Right atrium auricular region (tissue), 2 donors: Measurements from ENCODE around the gene NAV3. TPM values are rescaled to one million over a fixed set of nuclear protein-coding genes. Genes with fewer than 3 reads are reported as not detected.

Source experiments
- DNase-seq: peaks from one replicate; pipeline ENCODE4 v3.0.0-alpha.2; 2019; ENCODE audit warnings: low spot score
- H3K27ac ChIP-seq, 2 donors: fragments of 200-600 bp; sonication (generic); 1 replicate in 1 of 2; 2 replicates in 1 of 2; pipeline ENCODE4 v1.5.1; 2016 to 2019
- H3K27me3 ChIP-seq, 2 donors: fragments of 200-600 bp; sonication (generic); one replicate each; pipeline versions ENCODE4 v1.5.1 to v1.6.0; 2017 to 2019
- H3K36me3 ChIP-seq: fragments of 200-600 bp; sonication (generic); one replicate; pipeline ENCODE4 v1.5.1; 2016
- H3K4me1 ChIP-seq, 2 donors: fragments of 200-600 bp; sonication (generic); one replicate each; pipeline versions ENCODE4 v1.5.1 to v1.6.0; 2017 to 2019
- H3K4me3 ChIP-seq, 2 donors: fragments of 200-600 bp; sonication (generic); 1 replicate in 1 of 2; 2 replicates in 1 of 2; pipeline ENCODE4 v1.5.1; 2017 to 2019; ENCODE audit warnings: mild to moderate bottlenecking in 1 of 2, moderate library complexity in 1 of 2
- H3K9me3 ChIP-seq, 2 donors: fragments of 200-600 bp; sonication (generic); one replicate each; pipeline ENCODE4 v1.5.1; 2019
- total RNA-seq, 2 donors: library from RNA; depleted of rRNA; stranded (reverse); fragments of >200 nt; gene quantifications; one replicate each; pipeline ENCODE4 v1.1.0, GENCODE V29; 2016
- TF ChIP-seq, protein P1 (sequence below), 2 donors: fragments of 200-600 bp; sonication (generic); IDR thresholded peaks; one replicate each; pipeline ENCODE4 v1.5.1; 2019; ENCODE audit warnings: antibody characterized with exemption in 2 of 2

The NAV3 gene
- total RNA-seq, 2 donors from 2014 or later = 4.4 to 5.1 TPM

DNA sequence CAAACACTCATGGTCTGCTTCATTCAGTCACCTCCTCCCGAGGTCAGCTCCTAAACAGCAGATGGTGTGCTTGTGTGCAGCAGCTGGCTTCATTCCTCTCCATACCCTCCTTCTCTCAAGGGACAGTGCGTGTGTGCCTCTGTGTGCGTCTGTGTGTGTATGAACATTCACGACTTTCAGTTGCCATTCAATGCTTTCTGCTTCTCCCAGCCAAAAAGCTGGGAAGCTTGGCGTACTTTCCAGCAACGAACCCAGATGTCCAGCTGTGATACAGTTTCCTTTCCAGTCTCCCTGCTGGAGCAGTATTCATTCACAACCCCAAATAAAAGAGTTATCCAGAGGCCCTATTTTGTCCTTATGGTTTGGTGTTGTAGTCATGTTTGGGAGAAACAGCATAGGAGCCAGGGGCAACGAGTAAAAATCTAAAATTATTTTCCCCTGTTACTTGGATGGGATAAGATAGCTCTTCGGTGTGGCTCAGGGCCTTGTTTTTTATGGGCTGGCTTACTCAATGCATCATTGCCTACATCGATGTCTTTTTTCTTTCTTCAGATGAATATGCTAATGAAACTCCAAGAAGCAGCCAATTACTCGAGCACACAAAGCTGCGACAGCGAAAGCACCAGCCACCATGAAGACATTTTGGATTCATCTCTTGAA, 379.3 kb downstream of the NAV3 start:
- DNase-seq = no peak
- peak overlapping the region in 1 of 2 donors; percentile 35 for H3K27ac ChIP-seq
- H3K36me3 ChIP-seq = no peaks in the 10 kb centered on the region
- TF ChIP-seq, protein P1, sequence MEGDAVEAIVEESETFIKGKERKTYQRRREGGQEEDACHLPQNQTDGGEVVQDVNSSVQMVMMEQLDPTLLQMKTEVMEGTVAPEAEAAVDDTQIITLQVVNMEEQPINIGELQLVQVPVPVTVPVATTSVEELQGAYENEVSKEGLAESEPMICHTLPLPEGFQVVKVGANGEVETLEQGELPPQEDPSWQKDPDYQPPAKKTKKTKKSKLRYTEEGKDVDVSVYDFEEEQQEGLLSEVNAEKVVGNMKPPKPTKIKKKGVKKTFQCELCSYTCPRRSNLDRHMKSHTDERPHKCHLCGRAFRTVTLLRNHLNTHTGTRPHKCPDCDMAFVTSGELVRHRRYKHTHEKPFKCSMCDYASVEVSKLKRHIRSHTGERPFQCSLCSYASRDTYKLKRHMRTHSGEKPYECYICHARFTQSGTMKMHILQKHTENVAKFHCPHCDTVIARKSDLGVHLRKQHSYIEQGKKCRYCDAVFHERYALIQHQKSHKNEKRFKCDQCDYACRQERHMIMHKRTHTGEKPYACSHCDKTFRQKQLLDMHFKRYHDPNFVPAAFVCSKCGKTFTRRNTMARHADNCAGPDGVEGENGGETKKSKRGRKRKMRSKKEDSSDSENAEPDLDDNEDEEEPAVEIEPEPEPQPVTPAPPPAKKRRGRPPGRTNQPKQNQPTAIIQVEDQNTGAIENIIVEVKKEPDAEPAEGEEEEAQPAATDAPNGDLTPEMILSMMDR (IDR thresholded peaks at IDR 0.05) = no peak
- no peaks in the 10 kb centered on the region for H3K4me1 ChIP-seq
- H3K27me3 ChIP-seq = no peaks in the 10 kb centered on the region
- no peak overlapping the region for H3K4me3 ChIP-seq
- H3K9me3 ChIP-seq = no peaks in the 10 kb centered on the region

DNA sequence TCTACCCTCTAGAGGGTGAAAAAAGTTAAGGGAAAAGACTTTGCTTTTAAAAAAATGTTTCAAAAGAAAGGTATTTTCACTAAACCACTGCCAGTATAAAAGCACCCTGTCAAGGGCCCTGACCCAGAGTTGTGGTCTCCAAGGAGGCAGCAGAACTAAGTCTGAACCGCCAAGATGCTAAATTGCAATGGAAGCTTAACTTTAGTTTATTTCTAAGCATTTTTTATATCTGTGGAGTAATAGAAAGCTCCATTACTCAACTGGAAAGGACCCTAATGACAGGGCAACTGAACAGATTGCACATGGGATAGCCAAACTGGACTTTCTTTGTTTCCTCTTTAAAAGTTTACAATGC, 379.8 kb downstream of the NAV3 start:
- Histone ChIP-seq H3K27me3 (no peaks in the 10 kb centered on the region), H3K9me3 (no peaks in the 10 kb centered on the region), H3K4me3 (no peak overlapping the region), H3K36me3 (no peaks in the 10 kb centered on the region), H3K4me1 (no peaks in the 10 kb centered on the region), H3K27ac (peak overlapping the region in 1 of 2 donors; percentile 35)
- DNase-seq = no peak
- TF ChIP-seq, protein P1 (IDR thresholded peaks at IDR 0.05) = no peak

DNA sequence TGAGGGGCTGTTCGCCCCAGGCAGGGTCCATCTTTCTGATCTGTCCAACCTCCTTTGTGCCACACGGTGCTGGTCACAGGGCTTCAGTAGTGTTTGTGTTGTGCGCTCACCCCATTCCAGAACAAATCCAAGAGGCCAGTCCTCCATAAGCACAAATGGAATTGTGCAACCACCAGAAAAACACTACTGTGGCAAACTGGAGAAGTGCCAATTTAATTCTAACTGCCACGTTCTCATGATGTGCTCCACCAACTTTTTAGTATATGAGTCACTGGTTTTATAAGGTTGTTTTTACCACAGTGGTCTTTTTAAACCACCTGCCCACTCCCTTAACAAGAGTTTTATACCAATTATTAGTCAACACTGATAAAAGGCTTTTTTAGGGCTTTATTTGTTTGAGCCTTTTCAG, 380.2 kb downstream of the NAV3 start:
- no peak overlapping the region for H3K4me3 ChIP-seq
- no peaks in the 10 kb centered on the region for H3K36me3 ChIP-seq
- no peaks in the 10 kb centered on the region for H3K27me3 ChIP-seq
- no peaks in the 10 kb centered on the region for H3K9me3 ChIP-seq
- TF ChIP-seq, protein P1 (IDR thresholded peaks at IDR 0.05) = no peak
- no peaks in the 10 kb centered on the region for H3K4me1 ChIP-seq
- DNase-seq = no peak
- peak overlapping the region in 1 of 2 donors; percentile 35 for H3K27ac ChIP-seq

DNA sequence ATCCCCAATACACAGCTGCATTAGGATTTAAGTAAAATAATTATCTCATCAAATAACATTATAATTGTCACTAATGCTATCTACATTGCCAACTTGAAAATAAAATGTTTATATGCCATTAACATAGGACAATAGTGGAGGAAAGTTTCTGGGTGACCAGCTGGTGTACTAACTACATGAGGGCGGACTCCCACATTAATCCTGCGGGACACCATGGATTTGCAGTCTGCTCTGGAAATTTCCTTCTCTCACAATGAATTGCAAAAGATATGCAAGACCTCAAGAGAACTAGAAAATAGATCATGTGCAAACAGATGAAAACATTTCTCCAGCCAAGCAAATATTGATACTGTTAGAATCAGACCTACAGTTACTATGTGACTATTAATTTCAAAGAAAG, 390.1 kb downstream of the NAV3 start:
- no peak for DNase-seq
- no peaks in the 10 kb centered on the region for H3K36me3 ChIP-seq
- no peaks in the 10 kb centered on the region for H3K9me3 ChIP-seq
- H3K4me1 ChIP-seq = no peaks in the 10 kb centered on the region
- no peaks in the 10 kb centered on the region for H3K27me3 ChIP-seq
- TF ChIP-seq, protein P1 (IDR thresholded peaks at IDR 0.05) = no peak
- H3K27ac ChIP-seq = no peak overlapping the region
- no peak overlapping the region for H3K4me3 ChIP-seq

DNA sequence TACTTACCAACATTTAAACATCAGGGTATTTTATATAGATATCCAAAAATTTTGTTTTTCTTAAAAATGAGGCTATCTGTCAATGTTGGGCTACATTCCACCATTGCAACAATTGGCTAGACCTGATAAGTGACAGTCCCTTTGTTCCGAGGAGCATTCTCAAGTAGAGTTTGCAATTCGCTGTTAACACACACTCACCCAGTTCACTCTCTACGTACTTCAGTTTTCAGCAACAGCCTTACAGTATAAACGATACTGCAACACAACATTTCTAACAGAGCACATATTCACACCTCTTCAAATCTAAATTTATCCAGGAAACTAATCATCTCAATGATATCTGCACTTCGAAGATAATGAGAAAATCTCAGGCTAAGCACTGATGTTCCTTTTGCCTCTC, 393.5 kb downstream of the NAV3 start:
- Histone ChIP-seq H3K4me1 (no peaks in the 10 kb centered on the region), H3K36me3 (no peaks in the 10 kb centered on the region), H3K27me3 (no peaks in the 10 kb centered on the region), H3K9me3 (peaks cover 0 to 8% of the 10 kb centered on the region in 2 donors), H3K4me3 (no peak overlapping the region), H3K27ac (no peak overlapping the region)
- DNase-seq = no peak
- TF ChIP-seq, protein P1 (IDR thresholded peaks at IDR 0.05) = no peak

DNA sequence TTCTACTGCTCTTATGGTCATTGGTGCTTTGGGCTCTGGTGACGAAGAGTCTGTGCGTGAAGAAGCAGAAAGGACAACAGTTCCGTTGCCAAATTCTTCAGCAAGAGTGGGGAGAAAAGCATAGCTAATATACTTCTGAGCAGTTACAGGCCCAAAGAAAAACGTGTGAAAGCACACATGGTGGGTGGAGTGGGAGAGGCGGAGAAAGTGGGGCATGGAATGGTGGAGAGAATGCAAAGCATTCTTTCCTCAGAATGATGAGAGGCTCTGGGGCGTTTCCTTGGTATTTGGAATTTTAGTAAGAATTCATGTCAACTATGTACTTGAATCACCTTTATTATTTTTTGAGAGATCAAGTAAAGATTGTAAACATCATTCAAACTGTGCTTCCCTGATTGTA, 396.1 kb downstream of the NAV3 start:
- Histone ChIP-seq H3K27me3 (no peaks in the 10 kb centered on the region), H3K36me3 (no peaks in the 10 kb centered on the region), H3K9me3 (peaks cover 0 to 8% of the 10 kb centered on the region in 2 donors), H3K4me3 (no peak overlapping the region), H3K27ac (no peak overlapping the region), H3K4me1 (no peaks in the 10 kb centered on the region)
- TF ChIP-seq, protein P1 (IDR thresholded peaks at IDR 0.05) = no peak
- no peak for DNase-seq
